Cardiac muscle cell (in vitro differentiated cells and primary cell): ENCODE measurements around the gene SELENOI. TPM values are rescaled to one million over a fixed set of nuclear protein-coding genes. Genes with fewer than 3 reads are reported as not detected.

Source experiments
- DNase-seq, 2 donors: peaks; one replicate each; pipeline versions ENCODE4 v3.0.0 to v3.0.0-alpha.2; 2010 to 2017; ENCODE audit warnings: low read depth in 1 of 2, low spot score in 1 of 2
- H3K27ac ChIP-seq: fragments of 200-600 bp; sonication (generic); 2 replicates; pipeline ENCODE4 v1.5.1; 2016
- H3K27me3 ChIP-seq: fragments of 200-600 bp; sonication (generic); 2 replicates; pipeline ENCODE4 v1.6.0; 2016; ENCODE audit warnings: control low read depth
- H3K36me3 ChIP-seq: fragments of 200-600 bp; sonication (generic); 2 replicates; pipeline ENCODE4 v1.5.1; 2016; ENCODE audit warnings: control low read depth
- H3K4me1 ChIP-seq: fragments of 200-600 bp; sonication (generic); 2 replicates; pipeline ENCODE4 v1.8.1; 2017; ENCODE audit warnings: low read depth, mild to moderate bottlenecking, mixed run types
- H3K4me3 ChIP-seq: fragments of 200-600 bp; sonication (generic); 2 replicates; pipeline ENCODE4 v1.5.1; 2016; ENCODE audit warnings: mild to moderate bottlenecking
- H3K9me3 ChIP-seq: fragments of 200-600 bp; sonication (generic); 2 replicates; pipeline ENCODE4 v1.5.1; 2017; ENCODE audit warnings: low read depth, mild to moderate bottlenecking, control low read depth
- CTCF ChIP-seq: IDR thresholded peaks from 2 replicates; pipeline ENCODE4 v1.5.1; 2012; ENCODE audit warnings: low read depth, mild to moderate bottlenecking, low read length
- polyA plus RNA-seq: library from polyadenylated mRNA; unstranded; fragments of >200 nt; fragmentation: Nextera tagmentation; extraction: Ambion mirVana; gene quantifications from 2 replicates; pipeline ENCODE4 v1.2.1, GENCODE V29; 2016
- total RNA-seq: library from RNA; depleted of rRNA; stranded (reverse); fragments of >200 nt; gene quantifications from 2 replicates; pipeline ENCODE4 v1.2.3, GENCODE V29; 2016

The SELENOI gene
- total and polyA plus RNA-seq, 2 experiments from 2014 or later = 9.3 to 10.4 TPM

- no peaks in the 10 kb centered on the region for H3K4me1 ChIP-seq
- no peak overlapping the region for H3K4me3 ChIP-seq
- H3K9me3 ChIP-seq = no peaks in the 10 kb centered on the region
- no peaks in the 10 kb centered on the region for H3K36me3 ChIP-seq
- H3K27me3 ChIP-seq = no peaks in the 10 kb centered on the region
- no peak for DNase-seq
- TF ChIP-seq CTCF = no peak
- H3K27ac ChIP-seq = no peak overlapping the region
Observed at GRCh38 chr2:26337298-26337697, 8.6 kb upstream of the SELENOI start.

GRCh38 chr2:26340831-26341230 is 5.1 kb upstream of the SELENOI start:
- Histone ChIP-seq H3K27me3 (no peaks in the 10 kb centered on the region), H3K9me3 (no peaks in the 10 kb centered on the region), H3K4me3 (no peak overlapping the region), H3K36me3 (no peaks in the 10 kb centered on the region), H3K27ac (no peak overlapping the region), H3K4me1 (peaks cover 5% of the 10 kb centered on the region)
- no peak for DNase-seq
- TF ChIP-seq CTCF = no peak

- H3K4me3 ChIP-seq = peak overlapping the region; percentile 42
- H3K27me3 ChIP-seq = no peaks in the 10 kb centered on the region
- DNase-seq = peak in 1 of 2 donors; percentile 55
- H3K9me3 ChIP-seq = no peaks in the 10 kb centered on the region
- peak overlapping the region; percentile 94 for H3K27ac ChIP-seq
- peaks cover 16% of the 10 kb centered on the region for H3K4me1 ChIP-seq
- TF ChIP-seq CTCF = no peak
- no peaks in the 10 kb centered on the region for H3K36me3 ChIP-seq
Observed at GRCh38 chr2:26344581-26345282, 1.2 kb upstream of the SELENOI start.

- Histone ChIP-seq H3K4me1 (peaks cover 16% of the 10 kb centered on the region), H3K36me3 (no peaks in the 10 kb centered on the region), H3K27me3 (no peaks in the 10 kb centered on the region), H3K27ac (peak overlapping the region; percentile 94), H3K4me3 (peak overlapping the region; percentile 42), H3K9me3 (no peaks in the 10 kb centered on the region)
- DNase-seq = no peak
- TF ChIP-seq CTCF = no peak
Observed at GRCh38 chr2:26345283-26345544, 729 bp upstream of the SELENOI start.

GRCh38 chr2:26346454-26347053 is 611 bp downstream of the SELENOI start, which contains the start of gene ADGRF3:
TSS of gene ADGRF3 (minus strand) at chr2:26346789. CDS start at chr2:26346234, 555 bp downstream.
- Histone ChIP-seq H3K36me3 (no peaks in the 10 kb centered on the region), H3K4me3 (peak within 1 kb of the TSS; percentile 58), H3K27ac (peak within 1 kb of the TSS; percentile 94), H3K4me1 (peaks cover 16% of the 10 kb centered on the region), H3K9me3 (no peaks in the 10 kb centered on the region), H3K27me3 (no peaks in the 10 kb centered on the region)
- peak; percentile 36 to 68 for DNase-seq
- no peak for TF ChIP-seq CTCF
